Dermis microvascular lymphatic vessel endothelial cell (primary cell): ENCODE results near the gene DENND1A. TPM values are rescaled to one million over a fixed set of nuclear protein-coding genes. Genes with fewer than 3 reads are reported as not detected.
"Not testable (repeated sequence)": the region's sequence is repeated elsewhere in the genome, so short reads cannot be mapped to it uniquely, and the experiment has no call there.

ENCODE experiments used
- DNase-seq, 2 donors: peaks; one replicate each; pipeline versions ENCODE4 v3.0.0 to v3.0.0-alpha.2; 2010; ENCODE audit warnings: low read depth in 2 of 2
- total RNA-seq: library from RNA; depleted of rRNA; stranded (reverse); fragments of >200 nt; gene quantifications from 2 replicates; pipeline ENCODE4 v1.2.1, GENCODE V29; 2014

The DENND1A gene
- total RNA-seq, 1 donor from 2014 or later, result 7.1 TPM

GRCh38 chr9:123437201-123437600 lies 492.7 kb downstream of the DENND1A start:
- no peak for DNase-seq

- DNase-seq, result no peak
Measured at GRCh38 chr9:123435471-123435870, 494.5 kb downstream of the DENND1A start.

- no peak for DNase-seq
Measured at GRCh38 chr9:123434619-123435240, 495.2 kb downstream of the DENND1A start.

- no peak for DNase-seq
Measured at GRCh38 chr9:123432331-123433236, 497.3 kb downstream of the DENND1A start.

GRCh38 chr9:123431581-123431980 lies 498.3 kb downstream of the DENND1A start:
- no peak for DNase-seq

GRCh38 chr9:123428450-123428849 lies 501.5 kb downstream of the DENND1A start:
- DNase-seq, result not testable (repeated sequence)

- DNase-seq, result no peak
Measured at GRCh38 chr9:123426406-123426805, 503.5 kb downstream of the DENND1A start.

- no peak for DNase-seq
Measured at GRCh38 chr9:123425836-123426365, 504.0 kb downstream of the DENND1A start.

GRCh38 chr9:123425261-123425821 lies 504.6 kb downstream of the DENND1A start:
- no peak for DNase-seq

GRCh38 chr9:123424552-123425225 lies 505.2 kb downstream of the DENND1A start:
- DNase-seq, result no peak

- no peak for DNase-seq
Measured at GRCh38 chr9:123424131-123424530, 505.8 kb downstream of the DENND1A start.

- DNase-seq, result no peak
Measured at GRCh38 chr9:123423311-123423640, 506.6 kb downstream of the DENND1A start.

- DNase-seq, result no peak
Measured at GRCh38 chr9:123422635-123423310, 507.2 kb downstream of the DENND1A start.

GRCh38 chr9:123421801-123422455 lies 508.0 kb downstream of the DENND1A start:
- no peak for DNase-seq

- no peak for DNase-seq
Measured at GRCh38 chr9:123421186-123421585, 508.7 kb downstream of the DENND1A start.

GRCh38 chr9:123420592-123421111 lies 509.3 kb downstream of the DENND1A start:
- no peak for DNase-seq

GRCh38 chr9:123419721-123420591 lies 510.0 kb downstream of the DENND1A start:
- DNase-seq, result no peak

- no peak for DNase-seq
Measured at GRCh38 chr9:123419091-123419490, 510.8 kb downstream of the DENND1A start.

GRCh38 chr9:123418506-123418905 lies 511.4 kb downstream of the DENND1A start:
- no peak for DNase-seq

GRCh38 chr9:123418052-123418430 lies 511.9 kb downstream of the DENND1A start:
- no peak for DNase-seq
